SW480 (cell line): Measurements from ENCODE around the gene BOLA1.
"Not testable (repeated sequence)": the region's sequence is repeated elsewhere in the genome, so short reads cannot be mapped to it uniquely, and the experiment has no call there.

Experiments
- DNase-seq: peaks from one replicate; pipeline ENCODE4 v3.0.0-alpha.2; 2016; ENCODE audit warnings: low spot score

BOLA1 gene

GRCh38 chr1:149899460-149900284 is at the start of gene BOLA1:
BOLA1 (plus strand) TSS chr1:149899568; CDS start chr1:149900060, 492 bp downstream.
- peak; percentile 89 for DNase-seq

- peak; percentile 16 for DNase-seq
Measured at GRCh38 chr1:149849947-149850360, 49.4 kb upstream of the BOLA1 start.

- not testable (repeated sequence) for DNase-seq
Measured at GRCh38 chr1:149850732-149851345, 48.5 kb upstream of the BOLA1 start.

GRCh38 chr1:149851585-149852213 is 47.7 kb upstream of the BOLA1 start:
- not testable (repeated sequence) for DNase-seq

GRCh38 chr1:149852263-149852662 is 47.1 kb upstream of the BOLA1 start:
- not testable (repeated sequence) for DNase-seq

GRCh38 chr1:149860271-149860670 is 39.1 kb upstream of the BOLA1 start:
- DNase-seq = not testable (repeated sequence)

GRCh38 chr1:149860684-149861496 is 38.5 kb upstream of the BOLA1 start:
- DNase-seq = not testable (repeated sequence)

GRCh38 chr1:149861497-149862054 is 37.8 kb upstream of the BOLA1 start:
- DNase-seq = not testable (repeated sequence)

GRCh38 chr1:149866887-149867286 is 32.5 kb upstream of the BOLA1 start:
- not testable (repeated sequence) for DNase-seq

GRCh38 chr1:149873060-149873459 is 26.3 kb upstream of the BOLA1 start:
- not testable (repeated sequence) for DNase-seq

- no peak for DNase-seq
Measured at GRCh38 chr1:149877211-149877946, 22.0 kb upstream of the BOLA1 start.

- DNase-seq = no peak
Measured at GRCh38 chr1:149879556-149879955, 19.8 kb upstream of the BOLA1 start.

GRCh38 chr1:149881876-149882275 is 17.5 kb upstream of the BOLA1 start:
- DNase-seq = no peak

GRCh38 chr1:149883598-149884247 is 15.6 kb upstream of the BOLA1 start:
- no peak for DNase-seq

- DNase-seq = no peak
Measured at GRCh38 chr1:149884433-149885338, 14.7 kb upstream of the BOLA1 start.

GRCh38 chr1:149885339-149886120 is 13.8 kb upstream of the BOLA1 start:
- DNase-seq = peak; percentile 84

GRCh38 chr1:149886121-149886395 is 13.3 kb upstream of the BOLA1 start:
- not testable (repeated sequence) for DNase-seq

- DNase-seq = peak; percentile 99
Measured at GRCh38 chr1:149886396-149887195, 12.8 kb upstream of the BOLA1 start.
